ENCODE data around the gene LRRC36.

- TF ChIP-seq CTCF (IDR thresholded peaks at IDR 0.05 in 4 of 5, conservative IDR thresholded peaks at IDR 0.05 in 1 of 5) (no peak), POLR2A (IDR thresholded peaks at IDR 0.05) (no peak)
These were observed 96.4 kb downstream of the LRRC36 start for GRCh38 chr16:67423015-67423414.
